Gastroesophageal sphincter (tissue), 3 donors: Measurements from ENCODE around the gene ROR2.

ENCODE experiments used
- CTCF ChIP-seq, 4 experiments: fragments of 200-600 bp in 2 of 4; fragments of 450-650 bp in 2 of 4; sonication (generic) in 1 of 4; IDR thresholded peaks; one replicate each; pipeline ENCODE4 v1.5.1; 2017 to 2019; ENCODE audit warnings: antibody characterized with exemption in 4 of 4, mild to moderate bottlenecking in 2 of 4, moderate library complexity in 2 of 4
- EP300 ChIP-seq: sonication (generic); formaldehyde crosslinking; IDR thresholded peaks from one replicate; pipeline ENCODE4 v1.6.1; 2017; ENCODE audit warnings: antibody characterized with exemption, mild to moderate bottlenecking
- POLR2A ChIP-seq, 2 donors: fragments of 450-650 bp; IDR thresholded peaks; one replicate each; pipeline ENCODE4 v1.6.1; 2017; ENCODE audit warnings: antibody characterized with exemption in 2 of 2, mild to moderate bottlenecking in 2 of 2, moderate library complexity in 1 of 2

- TF ChIP-seq POLR2A (IDR thresholded peaks at IDR 0.05) (no peak), CTCF (IDR thresholded peaks at IDR 0.05) (no peak), EP300 (no peak)
Measured at GRCh38 chr9:91908293-91908623, 41.8 kb downstream of the ROR2 start.
